Endothelial cell of umbilical vein (primary cell): ENCODE results near the gene PITPNB. TPM values are rescaled to one million over a fixed set of nuclear protein-coding genes. Genes with fewer than 3 reads are reported as not detected.

Experiments used
- BruUV-seq: library from RNA; stranded (reverse); fragments of 400-500 nt; replicated peaks from 2 replicates; lab custom pipeline; 2021; lab: Mats Ljungman, UMichigan
- CTCF ChIA-PET: fragments of 300-600, 350-600 bp; sonication (Branson Sonifier 250); formaldehyde crosslinking; loops from one replicate; lab custom pipeline; 2021; ENCODE audit warnings: antibody characterized with exemption, inconsistent platforms; lab: Charles Lee
- POLR2A ChIA-PET: fragments of 300-600, 350-600 bp; sonication (Branson Sonifier 250); formaldehyde crosslinking; loops from one replicate; lab custom pipeline; 2021; ENCODE audit warnings: antibody characterized with exemption, inconsistent platforms; lab: Charles Lee
- DNase-seq: peaks from one replicate; pipeline ENCODE4 v3.0.0-alpha.2; 2011; ENCODE audit warnings: low read depth, low spot score
- FAIRE-seq: peaks from 2 replicates; lab custom pipeline; 2011; peaks lifted over from hg19 to GRCh38; lab: Jason Lieb, UNC
- H2AFZ ChIP-seq: 2 replicates; pipeline ENCODE4 v1.6.0; 2012; ENCODE audit warnings: low read depth, low read length, control low read depth, inconsistent platforms
- H3K27ac ChIP-seq: 2 replicates; pipeline ENCODE4 v1.5.1; 2011; ENCODE audit warnings: low read depth, mild to moderate bottlenecking, control low read depth, low read length, moderate library complexity; ENCODE audit not compliant: insufficient read depth
- H3K27me3 ChIP-seq, 2 experiments: 2 replicates each; pipeline versions ENCODE4 v1.6.0 to v1.6.1; 2011; ENCODE audit warnings: low read length in 2 of 2, mixed read lengths in 1 of 2; ENCODE audit not compliant: control insufficient read depth in 2 of 2, insufficient read depth in 2 of 2
- H3K36me3 ChIP-seq, 2 experiments: 2 replicates in 1 of 2; 3 replicates in 1 of 2; pipeline ENCODE4 v1.5.1; 2011; ENCODE audit warnings: low read length in 2 of 2, mild to moderate bottlenecking in 1 of 2, moderate library complexity in 1 of 2; ENCODE audit not compliant: control insufficient read depth in 2 of 2, insufficient read depth in 2 of 2; ENCODE audit errors: extremely low read depth in 1 of 2
- H3K4me1 ChIP-seq: 3 replicates; pipeline ENCODE4 v1.5.1; 2011; ENCODE audit warnings: mild to moderate bottlenecking, low read length; ENCODE audit not compliant: control insufficient read depth, insufficient read depth; ENCODE audit errors: extremely low read depth
- H3K4me2 ChIP-seq: 2 replicates; pipeline ENCODE4 v1.6.1; 2011; ENCODE audit warnings: low read length, control low read depth, mixed read lengths; ENCODE audit not compliant: insufficient read depth
- H3K4me3 ChIP-seq, 3 experiments: fragments of 200-600 bp in 1 of 3; sonication (generic), shearing (Covaris generic) in 1 of 3; replicated peaks in 1 of 3; 2 replicates each; pipeline ENCODE4 v1.5.1; 2011 to 2016; ENCODE audit warnings: control low read depth in 3 of 3, low read length in 3 of 3, mild to moderate bottlenecking in 2 of 3, inconsistent platforms in 1 of 3, low read depth in 1 of 3, moderate library complexity in 1 of 3; ENCODE audit not compliant: insufficient read depth in 1 of 3
- H3K79me2 ChIP-seq: 2 replicates; pipeline ENCODE4 v1.6.0; 2012; ENCODE audit warnings: low read length, inconsistent platforms; ENCODE audit not compliant: control insufficient read depth, insufficient read depth
- H3K9ac ChIP-seq: replicated peaks from 2 replicates; pipeline ENCODE3; 2011; ENCODE audit warnings: low read length, control low read depth; ENCODE audit not compliant: insufficient read depth; ENCODE audit errors: extremely low read depth
- H3K9me1 ChIP-seq: replicated peaks from 3 replicates; pipeline ENCODE4 v1.6.0; 2011; ENCODE audit warnings: mild to moderate bottlenecking, low read length; ENCODE audit not compliant: control insufficient read depth, insufficient read depth; ENCODE audit errors: extremely low read depth
- H3K9me3 ChIP-seq: replicated peaks from 2 replicates; pipeline ENCODE4 v1.5.1; 2012; ENCODE audit warnings: low read length, inconsistent platforms; ENCODE audit not compliant: control insufficient read depth, insufficient read depth
- H4K20me1 ChIP-seq: replicated peaks from 2 replicates; pipeline ENCODE3; 2011; ENCODE audit warnings: mild to moderate bottlenecking, low read length; ENCODE audit not compliant: control insufficient read depth, insufficient read depth; ENCODE audit errors: extremely low read depth
- CTCF ChIP-seq, 2 donors: IDR thresholded peaks; 1 replicate in 1 of 2; 2 replicates in 1 of 2; pipeline ENCODE4 v1.5.1; 2011; ENCODE audit warnings: low read length in 2 of 2, mild to moderate bottlenecking in 2 of 2, moderate library complexity in 2 of 2, control low read depth in 1 of 2, inconsistent platforms in 1 of 2, low read depth in 1 of 2; ENCODE audit not compliant: insufficient read depth in 1 of 2; ENCODE audit errors: extremely low read depth in 1 of 2
- EZH2 ChIP-seq: IDR thresholded peaks from 2 replicates; pipeline ENCODE4 v1.6.1; 2012; ENCODE audit warnings: borderline replicate concordance, low read depth, mild to moderate bottlenecking, moderate library complexity, low read length, inconsistent platforms; ENCODE audit not compliant: severe bottlenecking
- FOS ChIP-seq: IDR thresholded peaks from 2 replicates; pipeline ENCODE4 v1.6.1; 2011; ENCODE audit warnings: mild to moderate bottlenecking, low read length, moderate library complexity, borderline replicate concordance; ENCODE audit not compliant: insufficient read depth
- GATA2 ChIP-seq: IDR thresholded peaks from 2 replicates; pipeline ENCODE4 v1.7.0; 2011; ENCODE audit warnings: low read depth, mild to moderate bottlenecking, moderate library complexity, mixed read lengths, low read length; ENCODE audit not compliant: insufficient read length, insufficient read depth
- JUN ChIP-seq: IDR thresholded peaks from 2 replicates; pipeline ENCODE4 v1.6.1; 2011; ENCODE audit warnings: borderline replicate concordance, low read depth; ENCODE audit not compliant: insufficient read length, insufficient read depth
- MAX ChIP-seq: IDR thresholded peaks from 2 replicates; pipeline ENCODE4 v1.6.1; 2011; ENCODE audit not compliant: insufficient read depth, insufficient read length
- MYC ChIP-seq: IDR thresholded peaks from one replicate; pipeline ENCODE4 v1.6.1; 2011; ENCODE audit warnings: mild to moderate bottlenecking, low read depth, low read length
- POLR2A ChIP-seq: IDR thresholded peaks from 2 replicates; pipeline ENCODE4 v1.6.1; 2012; ENCODE audit warnings: low read depth, mild to moderate bottlenecking, control low read depth, low read length
- POLR2AphosphoS5 ChIP-seq: IDR thresholded peaks from 2 replicates; pipeline ENCODE4 v1.6.1; 2012; ENCODE audit warnings: low read depth, mild to moderate bottlenecking, control low read depth, low read length, moderate library complexity; ENCODE audit not compliant: insufficient read depth
- dilution Hi-C: fragments of 300-500 bp; cut with MboI; formaldehyde crosslinking; loops from one replicate; pipeline ENCODE4 v1.15.0; 2019; ENCODE audit warnings: low sequenced_read_pairs; ENCODE audit not compliant: extremely low pct_ligation_motif_present
- intact Hi-C: fragments of 100-400 bp; cut with micrococcal nuclease; formaldehyde crosslinking; loops from one replicate; pipeline ENCODE4 v1.10.0; 2022
- polyA plus RNA-seq, 4 experiments: library from polyadenylated mRNA; depleted of rRNA in 3 of 4; stranded (reverse) in 3 of 4; unstranded in 1 of 4; fragments of >200 nt; gene quantifications; 2 replicates each; pipeline versions ENCODE4 v1.2.1 to v1.2.3, GENCODE V29; 2011 to 2012; ENCODE audit warnings: missing spikeins in 1 of 4
- total RNA-seq: library from RNA; stranded (reverse); gene quantifications from 2 replicates; pipeline ENCODE4 v1.2.3, GENCODE V29; 2021

Gene PITPNB
- total and polyA plus RNA-seq, 2 donors (not counting 3 experiments of a cell fraction or from before 2014, with no cell fraction given): 29.7 to 108 TPM

- no peak overlapping the region for H3K4me3 ChIP-seq
- no peaks in the 10 kb centered on the region for H3K36me3 ChIP-seq
- no peaks in the 10 kb centered on the region for H3K79me2 ChIP-seq
- peaks cover 17% of the 10 kb centered on the region for H3K4me1 ChIP-seq
- dilution Hi-C loops: no loop called here
- H3K9me1 ChIP-seq: no peaks in the 10 kb centered on the region
- peaks cover 9 to 16% of the 10 kb centered on the region in 2 experiments for H3K27me3 ChIP-seq
- H3K27ac ChIP-seq: no peak overlapping the region
- ChIA-PET POLR2A (interaction anchor here (0.7 kb wide), 1 partner anchor 125 kb away, joined by 3 read pairs; no protein-coding TSS in a partner anchor), CTCF (interaction anchor here (0.7 to 2.6 kb wide), 2 partner anchors 383 to 398 kb away, joined by 3 to 7 read pairs; no protein-coding TSS in a partner anchor)
- H3K9ac ChIP-seq: no peak overlapping the region
- no peak overlapping the region for H3K4me2 ChIP-seq
- no peak for FAIRE-seq
- no peak for DNase-seq
- H3K9me3 ChIP-seq: no peaks in the 10 kb centered on the region
- TF ChIP-seq EZH2 (no peak), POLR2AphosphoS5 (no peak), FOS (no peak), JUN (no peak), POLR2A (no peak), MAX (no peak), GATA2 (no peak), MYC (no peak), CTCF (IDR thresholded peaks at IDR 0.05; ENCODE audit: extremely low read depth in 1 of 2, insufficient read depth in 1 of 2, low read depth in 1 of 2, low read length in 2 of 2) (no peak)
- intact Hi-C loops: loop anchor here (1.0 to 10.0 kb wide), 12 partner anchors 117 to 1047 kb away; no protein-coding TSS in a partner anchor
- no peak overlapping the region for H2AFZ ChIP-seq
- no TSS peak for BruUV-seq
- no peaks in the 10 kb centered on the region for H4K20me1 ChIP-seq
Observed at GRCh38 chr22:27803841-27804415, 115.1 kb downstream of the PITPNB start.
